ENCODE data around the gene GLO1. TPM values are rescaled to one million over a fixed set of nuclear protein-coding genes. Genes with fewer than 3 reads are reported as not detected.
A peak's percentile ranks its signal among the peaks of the same experiment; 100 is the strongest.

GLO1 gene
- total and polyA plus RNA-seq, 9 of the 15 experiments (the other 6 are each of a cell fraction or from before 2014, with no cell fraction given) = 155 to 331 (median 203) TPM

DNA sequence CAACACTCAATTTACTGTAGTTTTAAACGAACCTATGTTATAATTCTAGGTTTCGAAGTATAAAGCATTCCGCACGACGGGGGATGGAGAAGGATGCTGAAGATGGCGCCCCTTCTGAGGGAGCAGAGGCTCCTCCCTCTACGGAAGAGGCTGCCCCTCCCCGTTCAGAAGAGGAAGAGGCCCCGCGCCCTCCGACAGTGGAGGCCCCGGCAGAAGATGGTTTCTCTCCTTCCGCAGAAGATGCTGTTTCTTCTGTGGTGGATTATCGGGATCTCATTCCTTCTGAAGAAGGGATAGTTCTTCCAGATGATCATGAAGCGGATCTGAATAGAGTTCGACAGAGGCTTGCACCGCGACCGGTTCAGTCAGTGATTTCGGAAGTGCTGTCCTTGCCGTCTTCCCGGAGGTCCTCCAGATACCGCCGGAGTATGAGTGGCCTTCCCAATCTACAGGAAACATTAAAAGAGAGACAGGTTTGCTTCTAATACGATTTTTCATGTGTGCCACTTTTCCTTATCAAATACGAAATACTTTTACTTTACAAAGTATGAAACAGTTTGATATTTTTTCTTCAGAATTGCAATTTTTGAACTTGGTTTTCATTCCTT, 19.9 kb upstream of the GLO1 start (continued):
- TF ChIP-seq RFX7 (CRISPR knock-in tag; IDR thresholded peaks at IDR 0.05) = no peak
- no peak for TF ChIP-seq ATF1 (CRISPR knock-in tag; IDR thresholded peaks at IDR 0.05)
- TF ChIP-seq ATF1 (tag; IDR thresholded peaks at IDR 0.05) = no peak
- no peak for TF ChIP-seq LEF1 (IDR thresholded peaks at IDR 0.05)
- TF ChIP-seq, protein P1, sequence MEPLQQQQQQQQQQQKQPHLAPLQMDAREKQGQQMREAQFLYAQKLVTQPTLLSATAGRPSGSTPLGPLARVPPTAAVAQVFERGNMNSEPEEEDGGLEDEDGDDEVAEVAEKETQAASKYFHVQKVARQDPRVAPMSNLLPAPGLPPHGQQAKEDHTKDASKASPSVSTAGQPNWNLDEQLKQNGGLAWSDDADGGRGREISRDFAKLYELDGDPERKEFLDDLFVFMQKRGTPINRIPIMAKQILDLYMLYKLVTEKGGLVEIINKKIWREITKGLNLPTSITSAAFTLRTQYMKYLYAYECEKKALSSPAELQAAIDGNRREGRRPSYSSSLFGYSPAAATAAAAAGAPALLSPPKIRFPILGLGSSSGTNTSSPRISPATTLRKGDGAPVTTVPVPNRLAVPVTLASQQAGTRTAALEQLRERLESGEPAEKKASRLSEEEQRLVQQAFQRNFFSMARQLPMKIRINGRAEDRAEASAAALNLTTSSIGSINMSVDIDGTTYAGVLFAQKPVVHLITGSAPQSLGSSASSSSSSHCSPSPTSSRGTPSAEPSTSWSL (CRISPR knock-in tag; IDR thresholded peaks at IDR 0.05; ENCODE audit: borderline replicate concordance) = no peak
- TF ChIP-seq TARDBP (IDR thresholded peaks at IDR 0.05) = no peak
- TF ChIP-seq, protein P2, sequence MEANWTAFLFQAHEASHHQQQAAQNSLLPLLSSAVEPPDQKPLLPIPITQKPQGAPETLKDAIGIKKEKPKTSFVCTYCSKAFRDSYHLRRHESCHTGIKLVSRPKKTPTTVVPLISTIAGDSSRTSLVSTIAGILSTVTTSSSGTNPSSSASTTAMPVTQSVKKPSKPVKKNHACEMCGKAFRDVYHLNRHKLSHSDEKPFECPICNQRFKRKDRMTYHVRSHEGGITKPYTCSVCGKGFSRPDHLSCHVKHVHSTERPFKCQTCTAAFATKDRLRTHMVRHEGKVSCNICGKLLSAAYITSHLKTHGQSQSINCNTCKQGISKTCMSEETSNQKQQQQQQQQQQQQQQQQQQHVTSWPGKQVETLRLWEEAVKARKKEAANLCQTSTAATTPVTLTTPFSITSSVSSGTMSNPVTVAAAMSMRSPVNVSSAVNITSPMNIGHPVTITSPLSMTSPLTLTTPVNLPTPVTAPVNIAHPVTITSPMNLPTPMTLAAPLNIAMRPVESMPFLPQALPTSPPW (CRISPR knock-in tag; IDR thresholded peaks at IDR 0.05) = peak; percentile 69
- TF ChIP-seq ZKSCAN8 (CRISPR knock-in tag; IDR thresholded peaks at IDR 0.05) = no peak
- no peak for TF ChIP-seq SRSF7 (optimal IDR thresholded peaks at IDR 0.05; ENCODE audit: low read depth, low read length)
- TF ChIP-seq SPI1 (IDR thresholded peaks at IDR 0.05; ENCODE audit: borderline replicate concordance, low read depth, low read length) = peak; percentile 84
- no peak for TF ChIP-seq PTRF (tag; IDR thresholded peaks at IDR 0.05)
- TF ChIP-seq, protein P3, sequence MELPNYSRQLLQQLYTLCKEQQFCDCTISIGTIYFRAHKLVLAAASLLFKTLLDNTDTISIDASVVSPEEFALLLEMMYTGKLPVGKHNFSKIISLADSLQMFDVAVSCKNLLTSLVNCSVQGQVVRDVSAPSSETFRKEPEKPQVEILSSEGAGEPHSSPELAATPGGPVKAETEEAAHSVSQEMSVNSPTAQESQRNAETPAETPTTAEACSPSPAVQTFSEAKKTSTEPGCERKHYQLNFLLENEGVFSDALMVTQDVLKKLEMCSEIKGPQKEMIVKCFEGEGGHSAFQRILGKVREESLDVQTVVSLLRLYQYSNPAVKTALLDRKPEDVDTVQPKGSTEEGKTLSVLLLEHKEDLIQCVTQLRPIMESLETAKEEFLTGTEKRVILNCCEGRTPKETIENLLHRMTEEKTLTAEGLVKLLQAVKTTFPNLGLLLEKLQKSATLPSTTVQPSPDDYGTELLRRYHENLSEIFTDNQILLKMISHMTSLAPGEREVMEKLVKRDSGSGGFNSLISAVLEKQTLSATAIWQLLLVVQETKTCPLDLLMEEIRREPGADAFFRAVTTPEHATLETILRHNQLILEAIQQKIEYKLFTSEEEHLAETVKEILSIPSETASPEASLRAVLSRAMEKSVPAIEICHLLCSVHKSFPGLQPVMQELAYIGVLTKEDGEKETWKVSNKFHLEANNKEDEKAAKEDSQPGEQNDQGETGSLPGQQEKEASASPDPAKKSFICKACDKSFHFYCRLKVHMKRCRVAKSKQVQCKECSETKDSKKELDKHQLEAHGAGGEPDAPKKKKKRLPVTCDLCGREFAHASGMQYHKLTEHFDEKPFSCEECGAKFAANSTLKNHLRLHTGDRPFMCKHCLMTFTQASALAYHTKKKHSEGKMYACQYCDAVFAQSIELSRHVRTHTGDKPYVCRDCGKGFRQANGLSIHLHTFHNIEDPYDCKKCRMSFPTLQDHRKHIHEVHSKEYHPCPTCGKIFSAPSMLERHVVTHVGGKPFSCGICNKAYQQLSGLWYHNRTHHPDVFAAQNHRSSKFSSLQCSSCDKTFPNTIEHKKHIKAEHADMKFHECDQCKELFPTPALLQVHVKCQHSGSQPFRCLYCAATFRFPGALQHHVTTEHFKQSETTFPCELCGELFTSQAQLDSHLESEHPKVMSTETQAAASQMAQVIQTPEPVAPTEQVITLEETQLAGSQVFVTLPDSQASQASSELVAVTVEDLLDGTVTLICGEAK (IDR thresholded peaks at IDR 0.05) = peak; percentile 71
- TF ChIP-seq, protein P3 (CRISPR knock-in tag; IDR thresholded peaks at IDR 0.05) = no peak
- no peak for TF ChIP-seq SMAD3 (CRISPR knock-in tag; conservative IDR thresholded peaks at IDR 0.05)
- TF ChIP-seq KDM5B (IDR thresholded peaks at IDR 0.05; ENCODE audit: insufficient replicate concordance, low read depth, low read length) = peak; percentile 95
- TF ChIP-seq TEAD2 (tag; IDR thresholded peaks at IDR 0.05) = no peak
- no peak for TF ChIP-seq RBM39 (optimal IDR thresholded peaks at IDR 0.05; ENCODE audit: low read depth, low read length)
- TF ChIP-seq ZC3H8 (IDR thresholded peaks at IDR 0.05) = no peak
- TF ChIP-seq PHTF2 (CRISPR knock-in tag; IDR thresholded peaks at IDR 0.05) = no peak
